Testis (tissue), 2 donors: ENCODE data around the gene CLEC16A.
A peak's percentile ranks its signal among the peaks of the same experiment; 100 is the strongest.

ENCODE experiments used
- POLR2A ChIP-seq: fragments of 450-650 bp; IDR thresholded peaks from one replicate; pipeline ENCODE4 v1.6.1; 2017; ENCODE audit warnings: antibody characterized with exemption, mild to moderate bottlenecking, moderate library complexity
- TF ChIP-seq, protein P1 (sequence below), 3 experiments: fragments of 450-650 bp in 2 of 3; fragments of 200-600 bp in 1 of 3; sonication (generic) in 1 of 3; IDR thresholded peaks; one replicate each; pipeline ENCODE4 v1.5.1; 2016 to 2019; ENCODE audit warnings: antibody characterized with exemption in 3 of 3, mild to moderate bottlenecking in 2 of 3, moderate library complexity in 1 of 3

DNA sequence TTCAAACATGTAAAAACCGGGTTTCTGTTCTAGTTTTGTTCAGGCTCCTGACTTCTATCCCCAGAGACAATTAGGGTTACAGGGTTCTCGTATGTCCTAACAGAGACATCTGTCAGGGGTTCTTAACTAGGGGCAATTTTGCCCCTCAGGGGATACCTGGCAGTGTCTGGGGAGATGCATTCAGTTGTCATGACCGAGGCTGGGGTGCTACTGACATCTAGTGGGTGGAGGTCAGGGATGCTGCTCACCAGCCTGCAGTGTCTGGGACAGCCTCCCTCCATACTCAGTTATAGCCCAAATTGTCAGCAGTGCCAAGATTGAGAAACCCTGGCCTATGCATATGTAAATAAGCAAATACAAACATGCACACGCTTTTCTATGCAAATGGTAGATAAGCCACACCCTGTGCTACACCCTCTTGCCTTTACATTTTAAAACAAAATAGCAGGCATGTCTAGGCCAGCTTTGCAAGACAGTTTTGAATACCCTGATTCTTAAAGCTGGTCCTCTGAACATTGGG is 37.4 kb downstream of the CLEC16A start:
- TF ChIP-seq, protein P1, sequence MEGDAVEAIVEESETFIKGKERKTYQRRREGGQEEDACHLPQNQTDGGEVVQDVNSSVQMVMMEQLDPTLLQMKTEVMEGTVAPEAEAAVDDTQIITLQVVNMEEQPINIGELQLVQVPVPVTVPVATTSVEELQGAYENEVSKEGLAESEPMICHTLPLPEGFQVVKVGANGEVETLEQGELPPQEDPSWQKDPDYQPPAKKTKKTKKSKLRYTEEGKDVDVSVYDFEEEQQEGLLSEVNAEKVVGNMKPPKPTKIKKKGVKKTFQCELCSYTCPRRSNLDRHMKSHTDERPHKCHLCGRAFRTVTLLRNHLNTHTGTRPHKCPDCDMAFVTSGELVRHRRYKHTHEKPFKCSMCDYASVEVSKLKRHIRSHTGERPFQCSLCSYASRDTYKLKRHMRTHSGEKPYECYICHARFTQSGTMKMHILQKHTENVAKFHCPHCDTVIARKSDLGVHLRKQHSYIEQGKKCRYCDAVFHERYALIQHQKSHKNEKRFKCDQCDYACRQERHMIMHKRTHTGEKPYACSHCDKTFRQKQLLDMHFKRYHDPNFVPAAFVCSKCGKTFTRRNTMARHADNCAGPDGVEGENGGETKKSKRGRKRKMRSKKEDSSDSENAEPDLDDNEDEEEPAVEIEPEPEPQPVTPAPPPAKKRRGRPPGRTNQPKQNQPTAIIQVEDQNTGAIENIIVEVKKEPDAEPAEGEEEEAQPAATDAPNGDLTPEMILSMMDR (IDR thresholded peaks at IDR 0.05), result peak in 1 of 3 experiments; percentile 10
- TF ChIP-seq POLR2A, result no peak
